HG03432 (cell line): Measurements from ENCODE around the gene ZNHIT6.
"Not testable (repeated sequence)": the region's sequence is repeated elsewhere in the genome, so short reads cannot be mapped to it uniquely, and the experiment has no call there.

Source experiments
- ATAC-seq: cut with Tn5 transposase; IDR thresholded peaks from one replicate; pipeline ENCODE4 v1.9.1; 2021; ENCODE audit warnings: mild to moderate bottlenecking, moderate library complexity; ENCODE audit not compliant: unreplicated experiment

ZNHIT6 gene, protein sequence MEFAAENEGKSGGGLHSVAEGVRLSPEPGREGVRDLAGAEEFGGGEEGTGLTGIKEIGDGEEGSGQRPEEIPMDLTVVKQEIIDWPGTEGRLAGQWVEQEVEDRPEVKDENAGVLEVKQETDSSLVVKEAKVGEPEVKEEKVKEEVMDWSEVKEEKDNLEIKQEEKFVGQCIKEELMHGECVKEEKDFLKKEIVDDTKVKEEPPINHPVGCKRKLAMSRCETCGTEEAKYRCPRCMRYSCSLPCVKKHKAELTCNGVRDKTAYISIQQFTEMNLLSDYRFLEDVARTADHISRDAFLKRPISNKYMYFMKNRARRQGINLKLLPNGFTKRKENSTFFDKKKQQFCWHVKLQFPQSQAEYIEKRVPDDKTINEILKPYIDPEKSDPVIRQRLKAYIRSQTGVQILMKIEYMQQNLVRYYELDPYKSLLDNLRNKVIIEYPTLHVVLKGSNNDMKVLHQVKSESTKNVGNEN

DNA sequence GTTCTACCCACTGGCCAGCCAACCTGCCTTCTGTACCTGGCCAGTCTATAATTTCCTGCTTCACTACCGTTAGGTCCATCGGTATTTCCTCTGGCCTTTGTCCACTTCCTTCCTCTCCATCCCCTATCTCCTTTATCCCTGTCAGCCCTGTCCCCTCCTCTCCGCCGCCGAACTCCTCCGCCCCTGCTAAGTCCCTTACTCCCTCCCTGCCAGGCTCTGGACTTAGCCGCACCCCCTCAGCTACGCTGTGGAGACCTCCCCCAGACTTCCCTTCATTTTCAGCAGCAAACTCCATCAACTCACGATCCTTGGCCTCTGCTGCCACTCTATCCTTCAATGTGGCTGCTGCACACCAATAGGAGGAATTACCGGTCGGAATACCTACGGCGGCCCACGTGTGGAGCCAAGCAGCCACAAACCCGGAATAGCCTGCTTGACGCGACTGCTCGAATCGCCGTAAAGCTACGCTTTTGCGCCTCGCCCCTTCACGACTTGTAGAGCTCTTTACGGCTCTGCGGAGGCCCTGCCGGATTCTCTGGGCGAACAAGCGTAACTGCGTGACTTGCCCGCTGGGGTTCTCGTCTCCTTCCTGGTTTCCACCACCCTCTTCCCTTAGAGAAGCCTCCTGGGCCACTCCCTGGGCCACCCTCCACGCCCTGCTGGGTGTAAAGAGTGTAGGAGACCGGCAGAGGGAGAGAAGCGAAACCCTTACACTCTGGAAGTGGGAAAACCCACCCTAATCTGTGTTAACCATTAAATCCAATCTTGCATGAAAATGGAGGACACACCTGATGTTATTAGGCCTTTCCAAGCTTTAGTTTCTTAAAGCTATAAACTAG lies at the start of gene ZNHIT6:
ZNHIT6 (minus strand) TSS at position 444 of the 839 bp plus-strand sequence; CDS start at position 295, 149 bp downstream.
- ATAC-seq = peak; percentile 90

GRCh38 chr1:85756864-85757263 lies 48.6 kb upstream of the ZNHIT6 start:
- no peak for ATAC-seq

- ATAC-seq = no peak
Observed at GRCh38 chr1:85748120-85748519, 39.9 kb upstream of the ZNHIT6 start.

DNA sequence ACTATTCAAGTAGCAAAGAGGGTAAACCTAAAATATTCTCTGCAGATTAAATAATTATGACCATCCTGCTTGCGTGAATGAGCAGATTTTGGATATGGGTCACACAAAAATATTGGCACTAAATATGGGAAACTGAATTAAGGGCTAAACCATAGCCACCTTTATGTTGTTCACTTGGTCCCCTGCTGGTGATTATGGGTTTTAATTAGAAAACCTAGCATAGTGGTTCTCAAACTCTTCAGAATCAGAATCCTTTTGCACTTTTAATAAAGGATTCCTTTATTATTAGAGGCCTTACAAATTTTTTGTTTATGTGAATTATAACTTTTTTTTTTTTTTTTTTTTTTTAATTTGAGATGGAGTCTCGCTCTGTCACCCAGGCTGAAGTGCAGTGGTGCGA lies 38.5 kb upstream of the ZNHIT6 start:
- no peak for ATAC-seq

DNA sequence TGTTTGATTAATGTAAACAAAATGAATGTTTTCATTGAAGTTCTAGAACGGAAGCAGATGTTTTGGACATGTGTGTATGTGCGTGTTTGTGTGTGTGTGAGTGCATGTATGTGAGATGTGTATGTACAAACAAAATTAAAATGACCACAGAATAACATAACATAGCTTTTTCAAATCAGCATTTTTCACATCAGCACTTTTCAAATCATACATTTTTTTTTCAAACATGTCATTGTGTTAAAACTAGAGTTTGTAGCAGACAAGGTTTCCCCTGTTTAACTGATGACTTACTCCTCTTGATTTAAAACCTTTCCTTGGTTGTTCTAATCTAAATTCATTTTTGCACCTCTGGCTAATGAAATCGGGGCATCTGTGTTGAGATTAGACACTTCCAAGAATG lies 35.6 kb upstream of the ZNHIT6 start:
- no peak for ATAC-seq

GRCh38 chr1:85734931-85735330 lies 26.7 kb upstream of the ZNHIT6 start:
- ATAC-seq = no peak

DNA sequence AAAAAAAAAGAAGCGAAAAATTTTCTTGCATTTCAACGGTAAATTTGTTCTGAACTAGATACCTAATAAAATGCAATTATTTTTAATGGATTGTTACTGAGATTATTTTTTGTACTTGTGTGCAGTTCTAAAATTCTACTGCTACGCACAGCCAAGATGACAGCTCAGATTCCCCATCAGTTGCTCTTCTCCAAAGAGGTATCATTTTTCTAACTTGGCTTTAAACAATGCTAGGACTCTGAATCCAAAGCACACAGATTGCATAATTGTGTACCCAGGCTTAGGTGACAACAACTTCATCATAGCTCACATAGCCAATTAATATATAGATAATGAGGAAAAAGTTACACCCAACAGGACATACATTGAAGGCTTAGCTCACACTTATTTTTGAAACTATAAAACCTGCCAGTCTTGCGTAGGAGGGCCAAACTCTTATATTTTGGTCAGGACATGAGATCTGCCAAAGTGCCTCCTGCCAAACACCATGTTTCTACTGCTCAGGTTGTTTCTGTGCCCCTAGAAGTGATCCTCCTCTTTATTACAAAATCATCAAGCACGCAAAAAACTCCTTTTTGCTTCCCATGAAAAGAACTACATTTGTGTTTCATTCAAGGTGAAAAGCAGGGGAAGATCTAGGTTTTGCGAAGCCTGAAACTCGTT lies 10.6 kb upstream of the ZNHIT6 start:
- ATAC-seq = no peak

GRCh38 chr1:85714418-85715114 lies 6.3 kb upstream of the ZNHIT6 start:
- ATAC-seq = not testable (repeated sequence)

GRCh38 chr1:85708829-85709227 lies 595 bp upstream of the ZNHIT6 start:
- no peak for ATAC-seq

DNA sequence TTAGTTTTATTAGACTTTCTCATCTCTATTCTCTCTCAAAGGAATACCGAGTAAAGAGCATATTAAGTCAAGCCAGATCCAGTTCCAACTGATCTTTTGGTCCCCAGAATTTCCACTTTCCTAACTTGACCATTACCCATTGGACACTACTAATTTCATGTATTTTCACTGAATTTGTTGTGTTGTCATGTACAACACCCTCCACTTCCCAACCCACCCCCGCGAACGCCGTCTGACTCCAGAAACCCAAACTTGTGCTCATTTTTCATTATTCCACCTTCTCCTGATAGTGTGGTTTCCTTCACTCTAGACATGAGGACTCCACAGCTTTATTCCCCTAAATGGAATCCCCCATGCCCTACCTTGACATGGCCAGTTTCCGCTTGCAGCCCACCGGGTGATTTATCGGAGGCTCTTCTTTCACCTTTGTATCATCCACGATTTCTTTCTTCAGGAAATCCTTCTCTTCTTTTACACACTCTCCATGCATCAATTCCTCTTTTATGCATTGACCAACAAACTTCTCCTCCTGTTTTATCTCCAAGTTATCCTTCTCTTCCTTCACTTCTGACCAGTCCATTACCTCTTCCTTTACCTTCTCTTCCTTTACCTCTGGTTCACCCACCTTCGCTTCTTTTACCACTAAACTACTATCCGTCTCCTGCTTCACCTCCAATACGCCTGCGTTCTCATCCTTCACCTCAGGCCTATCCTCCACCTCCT lies 805 bp downstream of the ZNHIT6 start:
- peak; percentile 31 for ATAC-seq

GRCh38 chr1:85705940-85706339 lies 2.3 kb downstream of the ZNHIT6 start:
- ATAC-seq = no peak

- no peak for ATAC-seq
Observed at GRCh38 chr1:85700422-85700821, 7.8 kb downstream of the ZNHIT6 start.

DNA sequence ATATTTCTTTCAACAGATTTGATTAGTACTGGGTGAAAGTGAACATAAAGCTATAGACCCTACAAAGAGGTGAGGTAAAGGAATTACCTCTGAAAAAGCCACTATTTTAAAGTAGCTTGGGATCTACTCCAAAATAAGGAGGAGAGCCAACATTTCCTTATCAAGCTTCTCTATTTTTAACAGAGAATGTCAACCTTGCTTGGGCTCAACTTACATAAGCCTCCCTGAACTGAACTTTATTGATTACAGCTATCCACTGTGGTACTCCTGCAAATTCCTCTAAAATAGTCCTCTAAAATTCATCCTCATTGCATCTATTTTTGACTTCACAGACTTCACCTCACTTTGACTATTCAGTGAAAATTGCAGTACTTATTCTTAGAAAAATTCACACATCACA lies 10.3 kb downstream of the ZNHIT6 start:
- ATAC-seq = no peak

- ATAC-seq = no peak
Observed at GRCh38 chr1:85692730-85693314, 15.4 kb downstream of the ZNHIT6 start.

DNA sequence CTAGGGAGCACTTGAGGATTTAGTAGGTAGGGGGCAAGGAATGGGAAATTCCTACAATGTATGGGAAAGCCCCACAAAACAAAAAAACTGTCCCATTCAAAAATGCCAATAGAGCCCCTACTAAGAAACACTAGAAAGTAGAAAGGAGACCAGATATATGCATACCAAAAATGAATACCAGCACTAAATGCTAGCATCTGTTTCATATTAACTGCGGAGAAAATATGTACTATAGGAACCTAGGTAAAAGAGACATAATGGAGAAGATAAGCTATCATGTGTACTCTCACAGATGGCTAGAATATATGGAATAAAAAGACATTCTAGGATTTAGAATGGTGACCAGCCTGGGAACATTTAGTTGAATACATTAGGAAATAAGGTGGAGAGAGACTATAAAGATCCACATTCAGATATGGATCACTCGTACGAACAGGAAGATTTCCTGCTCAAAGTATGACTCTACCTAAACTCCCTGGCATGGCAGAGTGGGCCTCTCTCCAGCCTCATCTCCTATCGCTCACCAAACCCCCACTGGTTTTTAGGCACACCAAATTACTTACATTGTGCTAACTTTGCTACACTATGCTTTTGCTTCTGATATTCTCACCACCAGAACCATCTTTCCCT lies 18.3 kb downstream of the ZNHIT6 start:
- ATAC-seq = no peak

DNA sequence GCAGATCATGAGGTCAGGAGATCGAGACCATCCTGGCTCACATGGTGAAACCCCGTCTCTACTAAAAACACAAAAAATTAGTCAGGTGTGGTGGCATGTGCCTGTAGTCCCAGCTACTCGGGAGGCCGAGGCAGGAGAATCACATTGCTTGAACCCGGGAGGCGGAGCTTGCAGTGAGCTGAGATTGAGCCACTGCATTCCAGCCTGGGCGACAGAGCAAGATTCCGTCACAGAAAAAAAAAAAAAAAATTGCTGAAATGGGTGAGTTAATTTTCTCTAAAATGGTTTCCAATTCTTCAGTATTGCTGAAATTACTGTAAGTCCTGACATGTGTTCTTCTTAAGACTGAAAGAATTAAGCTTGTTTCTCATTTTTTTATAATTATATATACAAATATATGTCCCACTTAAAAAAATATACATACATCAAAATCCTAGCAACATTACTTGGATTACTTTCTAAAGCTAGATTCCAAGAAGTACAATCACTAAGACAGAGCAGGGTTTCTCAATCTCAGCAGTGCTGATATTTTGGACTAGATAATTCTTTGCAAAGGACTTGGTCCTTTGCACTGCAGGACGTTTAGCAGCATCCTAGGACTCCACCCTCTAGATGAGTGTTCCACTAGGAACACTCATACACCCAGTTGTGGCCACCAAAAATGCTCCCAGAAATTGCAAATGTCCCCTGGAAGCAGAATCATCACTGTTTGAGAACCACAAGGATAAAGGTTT lies 24.8 kb downstream of the ZNHIT6 start:
- no peak for ATAC-seq

GRCh38 chr1:85681087-85681486 lies 27.1 kb downstream of the ZNHIT6 start:
- ATAC-seq = no peak

DNA sequence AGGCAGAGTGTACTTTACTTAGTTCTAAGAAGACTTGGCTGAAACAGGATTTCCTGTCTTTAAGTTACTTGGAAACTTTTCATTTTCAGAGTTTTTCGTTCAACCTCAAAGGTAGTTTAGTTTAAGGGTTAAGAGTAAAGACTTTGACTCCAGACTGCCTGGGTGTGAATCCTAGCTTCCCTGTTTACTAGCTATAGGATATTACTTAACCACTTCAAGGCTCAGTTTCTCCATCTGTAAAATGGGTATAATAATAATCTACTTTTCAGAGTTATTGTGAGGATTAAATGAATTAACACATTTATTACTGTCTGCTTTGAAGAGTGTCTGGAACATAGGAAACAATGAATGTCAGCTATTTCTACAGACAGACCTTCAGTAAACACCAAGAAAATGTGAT lies 30.0 kb downstream of the ZNHIT6 start:
- no peak for ATAC-seq

GRCh38 chr1:85677656-85678055 lies 30.6 kb downstream of the ZNHIT6 start:
- no peak for ATAC-seq
